Esophagus squamous epithelium (tissue), 5 donors: ENCODE data around the gene CFAP90. TPM values are rescaled to one million over a fixed set of nuclear protein-coding genes. Genes with fewer than 3 reads are reported as not detected.
A peak's percentile ranks its signal among the peaks of the same experiment; 100 is the strongest.

ENCODE experiments used
- DNase-seq: peaks from one replicate; lab custom pipeline; 2025; lab: John Stamatoyannopoulos, UW
- H3K27ac ChIP-seq, 4 donors: fragments of 200-600 bp; sonication (generic); one replicate each; pipeline ENCODE4 v1.5.1; 2016 to 2019; ENCODE audit warnings: mild to moderate bottlenecking in 1 of 4
- H3K27me3 ChIP-seq, 4 donors: fragments of 200-600 bp; sonication (generic); 1 replicate in 3 of 4; 2 replicates in 1 of 4; pipeline versions ENCODE4 v1.5.1 to v1.6.0; 2017 to 2021; ENCODE audit warnings: antibody characterized with exemption in 1 of 4
- H3K36me3 ChIP-seq, 3 donors: fragments of 200-600 bp; sonication (generic); one replicate each; pipeline ENCODE4 v1.5.1; 2016 to 2019
- H3K4me1 ChIP-seq, 3 donors: fragments of 200-600 bp; sonication (generic); one replicate each; pipeline ENCODE4 v1.5.1; 2017 to 2019
- H3K4me3 ChIP-seq, 4 donors: fragments of 200-600 bp; sonication (generic); 1 replicate in 3 of 4; 2 replicates in 1 of 4; pipeline ENCODE4 v1.5.1; 2016 to 2019; ENCODE audit warnings: mild to moderate bottlenecking in 2 of 4, moderate library complexity in 1 of 4
- H3K9me3 ChIP-seq, 3 donors: fragments of 200-600 bp; sonication (generic); one replicate each; pipeline ENCODE4 v1.5.1; 2016 to 2019
- CTCF ChIP-seq, 6 experiments: fragments of 450-650 bp in 4 of 6; fragments of 200-600 bp in 2 of 6; sonication (generic) in 2 of 6; IDR thresholded peaks; one replicate each; pipeline ENCODE4 v1.5.1; 2016 to 2019; ENCODE audit warnings: antibody characterized with exemption in 6 of 6, mild to moderate bottlenecking in 4 of 6, moderate library complexity in 4 of 6
- POLR2A ChIP-seq, 4 donors: fragments of 450-650 bp; IDR thresholded peaks; one replicate each; pipeline ENCODE4 v1.6.1; 2017; ENCODE audit warnings: antibody characterized with exemption in 4 of 4, mild to moderate bottlenecking in 4 of 4, moderate library complexity in 3 of 4
- WGBS, 2 donors: methylation state at CpG; one replicate each; pipeline ENCODE4 v1.1.5; 2018; 5-methylcytosine and 5-hydroxymethylcytosine counted together
- intact Hi-C: fragments of 100-400 bp; cut with DNase I; formaldehyde crosslinking; loops from one replicate; pipeline ENCODE4 v1.15.0; 2022
- total RNA-seq, 4 donors: library from RNA; depleted of rRNA; stranded (reverse); fragments of >200 nt; gene quantifications; one replicate each; pipeline ENCODE4 v1.1.0, GENCODE V29; 2016
- donor health status: DM: yes; HTN: yes; CAD: no.

The CFAP90 gene
- total RNA-seq, 4 donors from 2014 or later = not detected

GRCh38 chr5:7805379-7805778 is 45.6 kb downstream of the CFAP90 start:
- intact Hi-C loops = no loop called here

GRCh38 chr5:7803937-7804336 is 47.0 kb downstream of the CFAP90 start:
- TF ChIP-seq POLR2A (IDR thresholded peaks at IDR 0.05) (no peak), CTCF (IDR thresholded peaks at IDR 0.05) (no peak)
- Histone ChIP-seq H3K4me1 (no peaks in the 10 kb centered on the region), H3K9me3 (no peaks in the 10 kb centered on the region), H3K27ac (no peak overlapping the region), H3K27me3 (no peaks in the 10 kb centered on the region), H3K4me3 (no peak overlapping the region), H3K36me3 (no peaks in the 10 kb centered on the region)
- no peak for DNase-seq
- WGBS, 2 donors = 78 to 85% methylated on average over 2 of the region's 2 CpGs
- intact Hi-C loops = no loop called here

More at GRCh38 chr5:7805379-7805778, 45.6 kb downstream of the CFAP90 start:
- TF ChIP-seq POLR2A (IDR thresholded peaks at IDR 0.05) (no peak), CTCF (IDR thresholded peaks at IDR 0.05) (peak in 1 of 6 experiments; percentile 6)
- Histone ChIP-seq H3K27ac (no peak overlapping the region), H3K9me3 (no peaks in the 10 kb centered on the region), H3K4me3 (no peak overlapping the region), H3K36me3 (no peaks in the 10 kb centered on the region), H3K4me1 (no peaks in the 10 kb centered on the region), H3K27me3 (no peaks in the 10 kb centered on the region)
- 81 to 89% methylated on average over 2 of the region's 2 CpGs for WGBS, 2 donors
- no peak for DNase-seq

GRCh38 chr5:7802855-7803254 is 48.1 kb downstream of the CFAP90 start:
- no peak for DNase-seq
- H3K27me3 ChIP-seq = no peaks in the 10 kb centered on the region
- WGBS, 2 donors = 56 to 79% methylated on average over 6 of the region's 6 CpGs
- H3K27ac ChIP-seq = no peak overlapping the region
- TF ChIP-seq POLR2A (IDR thresholded peaks at IDR 0.05) (no peak), CTCF (IDR thresholded peaks at IDR 0.05) (no peak)
- no peaks in the 10 kb centered on the region for H3K9me3 ChIP-seq
- H3K4me1 ChIP-seq = no peaks in the 10 kb centered on the region
- intact Hi-C loops = no loop called here
- H3K36me3 ChIP-seq = no peaks in the 10 kb centered on the region
- H3K4me3 ChIP-seq = no peak overlapping the region

GRCh38 chr5:7801891-7802614 is 48.9 kb downstream of the CFAP90 start:
- TF ChIP-seq POLR2A (IDR thresholded peaks at IDR 0.05) (no peak), CTCF (IDR thresholded peaks at IDR 0.05) (no peak)
- WGBS, 2 donors = 77 to 89% methylated on average over 10 to 11 of the region's 14 CpGs
- Histone ChIP-seq H3K36me3 (no peaks in the 10 kb centered on the region), H3K4me3 (no peak overlapping the region), H3K27ac (no peak overlapping the region), H3K9me3 (no peaks in the 10 kb centered on the region), H3K27me3 (no peaks in the 10 kb centered on the region), H3K4me1 (no peaks in the 10 kb centered on the region)
- DNase-seq = no peak
- intact Hi-C loops = no loop called here

- H3K36me3 ChIP-seq = no peaks in the 10 kb centered on the region
- H3K27ac ChIP-seq = no peak overlapping the region
- DNase-seq = no peak
- H3K27me3 ChIP-seq = no peaks in the 10 kb centered on the region
- TF ChIP-seq POLR2A (IDR thresholded peaks at IDR 0.05) (no peak), CTCF (IDR thresholded peaks at IDR 0.05) (no peak)
- H3K4me3 ChIP-seq = no peak overlapping the region
- no peaks in the 10 kb centered on the region for H3K9me3 ChIP-seq
- no peaks in the 10 kb centered on the region for H3K4me1 ChIP-seq
- 43 to 80% methylated on average over 1 to 2 of the region's 3 CpGs for WGBS, 2 donors
- intact Hi-C loops = no loop called here
Measured at GRCh38 chr5:7795306-7795705, 55.6 kb downstream of the CFAP90 start.
